NCI-H460 (cell line): ENCODE results near the gene HTR3C. TPM values are rescaled to one million over a fixed set of nuclear protein-coding genes. Genes with fewer than 3 reads are reported as not detected.
"Not testable (repeated sequence)": the region's sequence is repeated elsewhere in the genome, so short reads cannot be mapped to it uniquely, and the experiment has no call there.

Source experiments
- DNase-seq: peaks from one replicate; pipeline ENCODE4 v3.0.0-alpha.2; 2016; ENCODE audit warnings: low read depth; ENCODE audit errors: extremely low read depth
- polyA plus RNA-seq: library from polyadenylated mRNA; depleted of rRNA; stranded (reverse); fragments of >200 nt; gene quantifications from 2 replicates; pipeline ENCODE4 v1.2.3, GENCODE V29; 2014; cell fraction: nucleus; rRNA removed
- total RNA-seq: library from RNA; depleted of rRNA; stranded (reverse); fragments of >200 nt; shearing (Covaris generic); gene quantifications from 2 replicates; pipeline ENCODE4 v1.2.3, GENCODE V29; 2014; rRNA removed

Gene HTR3C, protein sequence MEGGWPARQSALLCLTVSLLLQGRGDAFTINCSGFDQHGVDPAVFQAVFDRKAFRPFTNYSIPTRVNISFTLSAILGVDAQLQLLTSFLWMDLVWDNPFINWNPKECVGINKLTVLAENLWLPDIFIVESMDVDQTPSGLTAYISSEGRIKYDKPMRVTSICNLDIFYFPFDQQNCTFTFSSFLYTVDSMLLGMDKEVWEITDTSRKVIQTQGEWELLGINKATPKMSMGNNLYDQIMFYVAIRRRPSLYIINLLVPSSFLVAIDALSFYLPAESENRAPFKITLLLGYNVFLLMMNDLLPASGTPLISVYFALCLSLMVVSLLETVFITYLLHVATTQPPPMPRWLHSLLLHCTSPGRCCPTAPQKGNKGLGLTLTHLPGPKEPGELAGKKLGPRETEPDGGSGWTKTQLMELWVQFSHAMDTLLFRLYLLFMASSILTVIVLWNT
- not detected in 2 replicates for total RNA-seq
- not detected in 2 replicates for polyA plus RNA-seq

DNA sequence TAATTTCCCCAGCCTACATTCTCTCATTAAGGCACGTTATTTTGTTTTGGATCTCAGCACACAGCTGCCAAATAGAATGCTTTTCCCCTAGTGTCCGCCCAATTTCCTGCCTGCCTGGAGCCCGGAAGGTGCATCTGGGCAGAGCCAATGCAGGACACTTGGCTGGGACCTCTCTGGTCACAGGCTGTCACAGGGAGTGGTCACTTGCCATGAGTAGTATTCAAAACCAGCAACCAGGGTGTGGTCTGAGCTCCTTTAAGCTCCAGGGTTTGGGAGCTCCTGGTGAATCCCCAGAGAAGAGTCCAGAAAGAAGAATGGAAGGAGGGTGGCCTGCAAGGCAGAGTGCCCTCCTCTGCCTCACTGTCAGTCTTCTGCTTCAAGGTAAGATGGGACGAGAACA, at the start of gene HTR3C:
HTR3C (plus strand) TSS at position 281 of the 400 bp plus-strand sequence; CDS start at position 315, 34 bp downstream.
- DNase-seq: no peak

DNA sequence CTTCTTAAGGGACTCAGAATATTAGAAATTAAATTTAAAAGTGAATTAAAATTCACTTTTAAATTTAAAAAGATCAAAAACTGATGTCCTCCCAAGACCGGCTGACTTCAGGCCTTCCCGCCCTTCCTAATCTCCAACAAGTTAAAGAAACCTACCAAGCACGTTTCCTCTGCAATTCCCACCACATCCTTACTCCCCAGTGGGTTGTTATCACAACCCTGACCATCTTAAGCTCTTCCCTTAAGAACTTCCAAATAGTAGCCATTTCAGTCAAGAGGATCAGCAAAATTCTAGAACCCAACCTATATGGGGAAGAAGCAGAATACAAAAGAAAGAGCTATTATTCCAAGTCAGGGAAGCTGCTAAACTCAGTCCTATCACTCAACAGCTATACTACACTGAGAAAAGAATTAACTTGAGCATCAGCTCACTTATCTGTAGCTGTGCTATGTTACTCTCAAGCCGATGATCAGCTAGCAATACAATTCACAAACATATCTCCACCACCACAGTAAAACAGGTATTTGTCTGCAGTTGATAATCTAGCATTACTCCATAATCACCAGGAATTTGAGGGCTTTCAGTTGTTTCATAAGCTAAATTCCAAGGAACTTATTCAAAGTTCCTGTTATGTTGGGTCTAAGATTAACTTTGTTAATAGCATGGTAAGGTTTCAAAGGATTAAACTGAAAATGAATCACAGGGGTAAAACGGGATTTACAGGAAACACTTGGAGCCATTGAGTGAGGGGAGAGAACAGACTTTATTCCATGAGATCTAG, 49.5 kb upstream of the HTR3C start:
- no peak for DNase-seq

DNA sequence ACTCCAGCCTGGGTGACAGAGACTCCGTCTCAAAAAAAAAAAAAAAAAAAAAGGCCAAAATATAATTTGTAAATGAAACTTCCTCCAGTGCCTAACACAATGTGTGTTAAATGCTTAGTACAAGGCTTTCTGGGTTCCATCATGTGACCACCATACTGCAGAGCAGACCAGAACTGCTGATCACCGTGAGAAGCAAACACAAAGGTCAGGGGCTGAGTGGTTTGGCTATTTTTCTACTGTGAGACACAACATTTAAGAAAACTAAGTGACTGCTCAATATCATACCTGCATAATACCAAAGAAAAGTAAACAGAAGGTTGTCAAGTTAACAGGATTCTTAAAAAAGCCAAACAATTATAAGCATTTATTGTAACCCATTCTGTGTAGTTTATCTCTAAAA, 48.4 kb upstream of the HTR3C start:
- no peak for DNase-seq

DNA sequence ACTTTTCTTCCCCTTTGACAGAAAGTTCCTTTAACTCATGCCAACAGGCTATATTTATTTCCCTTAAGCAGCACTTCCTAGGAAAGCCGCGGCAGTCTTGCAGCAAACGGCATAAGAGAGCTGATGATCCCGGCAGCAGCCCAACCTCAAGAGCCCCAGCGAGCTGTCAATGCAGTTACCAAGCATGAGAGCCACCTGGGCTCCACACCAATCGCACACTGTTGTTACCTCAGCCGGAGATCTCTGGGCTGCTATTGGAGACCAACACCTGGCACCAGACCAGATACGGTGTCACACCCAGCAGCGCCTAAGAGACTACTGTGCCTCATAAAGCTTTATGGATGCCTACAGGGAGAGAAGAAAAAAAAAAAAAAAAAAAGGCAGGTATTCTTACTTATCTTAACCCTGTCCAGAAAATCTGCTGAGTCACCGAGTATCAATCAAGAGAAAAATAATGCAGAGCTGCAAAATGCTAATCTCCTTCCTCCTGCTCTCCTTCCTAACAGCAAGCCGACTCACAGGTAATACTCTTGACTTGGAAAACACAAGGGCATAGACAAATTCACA, 46.8 kb upstream of the HTR3C start:
- DNase-seq: peak; percentile 69

DNA sequence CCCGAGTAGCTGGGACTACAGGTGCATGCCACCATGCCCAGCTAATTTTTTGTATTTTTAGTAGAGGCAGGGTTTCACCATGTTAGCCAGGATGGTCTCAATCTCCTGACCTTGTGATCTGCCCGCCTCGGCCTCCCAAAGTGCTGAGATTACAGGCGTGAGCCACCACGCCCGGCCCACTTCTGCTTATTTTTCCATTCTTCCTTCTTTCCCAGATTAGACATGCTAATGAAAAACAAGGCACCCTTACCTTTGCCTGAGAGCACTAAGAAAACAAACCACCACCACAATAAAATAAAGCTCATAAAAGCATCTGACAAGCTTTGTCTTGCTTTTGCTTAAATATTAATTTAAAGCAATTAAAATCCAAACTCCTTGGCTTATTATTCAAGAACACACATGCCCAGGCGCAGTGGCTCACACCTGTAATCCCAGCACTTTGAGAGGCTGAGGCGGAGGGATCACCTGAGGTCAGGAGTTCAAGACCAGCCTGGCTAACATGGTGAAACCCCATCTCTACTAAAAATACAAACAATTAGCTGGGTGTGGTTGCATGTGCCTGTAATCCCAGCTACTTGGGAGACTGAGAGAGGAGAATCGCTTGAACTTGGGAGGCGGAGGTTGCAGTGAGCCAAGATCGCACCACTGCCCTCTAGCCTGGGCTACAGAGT, 45.6 kb upstream of the HTR3C start:
- not testable (repeated sequence) for DNase-seq

DNA sequence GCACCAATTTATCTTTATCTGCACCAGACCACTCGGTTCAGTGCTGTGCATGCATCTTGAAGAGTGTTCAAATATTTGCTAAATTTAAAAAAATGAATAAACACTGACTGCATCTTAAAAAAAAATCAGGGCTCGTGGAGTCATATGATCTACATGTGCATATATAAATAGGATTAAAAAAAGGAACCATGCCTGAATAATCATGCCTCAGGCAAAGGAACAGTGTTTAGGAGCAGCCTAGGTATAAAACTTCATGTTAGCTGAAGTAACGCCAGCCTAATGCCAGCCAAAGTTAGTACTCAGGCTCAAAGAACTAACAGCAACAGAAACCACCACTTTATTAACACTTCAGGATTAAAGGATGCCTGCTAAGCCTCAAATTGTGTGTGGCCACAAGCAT, 44.7 kb upstream of the HTR3C start:
- no peak for DNase-seq

DNA sequence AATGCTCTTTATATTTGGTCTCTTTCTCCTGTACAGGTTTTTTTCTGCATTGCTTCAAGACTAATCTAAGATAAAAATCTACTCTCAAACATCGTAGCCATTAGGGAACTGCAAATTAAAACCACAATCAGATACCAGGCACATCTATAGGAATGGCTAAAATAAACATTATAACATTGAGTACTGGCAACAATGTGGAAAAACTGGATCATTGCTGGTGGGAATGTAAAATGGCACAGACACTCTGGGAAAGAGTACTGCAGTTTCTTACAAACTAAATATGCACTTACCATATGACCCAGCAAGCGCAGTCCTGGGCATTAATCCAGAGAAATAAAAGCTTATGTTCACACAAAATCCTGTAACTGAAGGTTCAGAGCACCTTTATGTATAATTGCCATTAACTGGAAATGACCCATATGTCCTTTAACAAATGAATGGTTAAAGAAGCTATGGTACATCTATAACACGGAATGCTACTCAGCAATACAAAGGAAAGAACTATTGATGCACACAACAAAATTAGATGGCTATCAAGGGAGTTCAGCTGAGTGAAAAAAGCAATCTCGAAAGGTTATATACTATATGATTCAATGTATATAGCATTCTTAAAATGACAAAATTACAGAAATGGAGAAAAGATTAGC, 41.5 kb upstream of the HTR3C start:
- DNase-seq: no peak

DNA sequence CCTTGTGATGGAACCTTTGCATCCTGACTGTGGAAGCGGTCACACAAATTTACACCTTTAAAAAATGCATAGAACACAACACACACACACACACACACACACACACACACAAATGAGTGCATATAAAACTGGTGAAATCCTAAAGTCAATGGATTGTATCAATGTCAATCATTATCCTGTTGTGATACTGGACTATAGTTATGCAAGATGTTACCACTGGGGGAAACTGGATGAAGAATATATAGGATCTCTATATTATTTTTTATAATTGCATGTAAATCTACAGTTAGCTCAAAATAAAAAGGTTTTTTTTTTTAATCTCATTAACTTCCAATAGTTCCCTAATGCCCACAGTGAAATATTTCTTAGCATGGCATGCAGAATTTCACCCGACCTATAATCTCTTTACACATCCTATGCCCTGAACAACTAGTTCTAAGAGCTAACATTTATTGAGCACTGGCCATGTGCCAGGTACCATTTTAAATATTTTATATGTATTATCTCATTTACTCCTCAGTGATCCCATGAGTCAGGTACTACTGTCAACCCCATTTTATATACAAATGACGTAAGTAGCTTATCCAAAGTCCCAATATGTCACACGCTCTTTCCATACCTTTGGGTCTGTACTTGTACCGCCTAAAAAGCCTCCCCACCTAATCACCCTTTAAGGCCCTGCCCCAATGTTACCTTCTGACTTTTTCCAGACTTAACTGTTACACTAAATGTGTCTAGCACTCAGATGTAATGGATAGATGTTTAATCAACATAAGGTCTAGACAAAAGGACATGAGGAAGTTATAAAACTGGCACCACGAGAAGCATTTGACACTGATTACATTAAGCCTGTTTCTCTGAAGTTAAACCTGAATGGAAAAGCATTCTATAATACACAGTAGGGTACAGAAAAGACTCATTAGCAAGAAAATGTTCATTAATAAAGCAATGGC, 40.6 kb upstream of the HTR3C start:
- no peak for DNase-seq

DNA sequence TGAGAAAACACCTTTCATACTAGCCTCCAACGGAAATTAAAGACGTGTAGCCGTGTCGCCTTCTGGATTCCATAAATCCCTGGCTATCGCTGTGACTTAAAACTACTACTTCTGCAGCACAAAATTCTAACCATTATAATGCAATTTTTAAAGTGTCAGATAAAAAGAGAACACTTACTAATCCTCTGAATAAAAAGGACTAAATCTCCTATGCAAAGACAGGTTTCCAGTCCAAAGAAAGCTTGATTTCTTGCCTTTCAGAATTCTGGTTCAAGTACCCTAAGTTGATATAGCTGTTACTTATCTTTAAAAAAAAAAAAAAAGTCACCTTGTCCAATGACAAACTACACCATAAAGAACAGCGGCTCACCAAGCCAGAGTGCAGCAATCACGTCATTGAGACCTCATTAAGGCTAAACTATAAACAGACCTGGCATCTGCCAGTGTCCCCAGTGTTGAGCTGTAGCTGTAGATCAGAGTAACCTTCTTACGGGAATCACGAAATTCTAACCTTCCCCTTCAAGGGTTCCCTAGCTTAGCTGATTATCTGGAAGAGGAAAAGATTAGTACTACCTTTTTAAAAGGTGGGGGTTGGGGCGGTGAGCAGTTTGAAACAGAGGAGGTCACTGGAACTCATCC, 37.3 kb upstream of the HTR3C start:
- no peak for DNase-seq

DNA sequence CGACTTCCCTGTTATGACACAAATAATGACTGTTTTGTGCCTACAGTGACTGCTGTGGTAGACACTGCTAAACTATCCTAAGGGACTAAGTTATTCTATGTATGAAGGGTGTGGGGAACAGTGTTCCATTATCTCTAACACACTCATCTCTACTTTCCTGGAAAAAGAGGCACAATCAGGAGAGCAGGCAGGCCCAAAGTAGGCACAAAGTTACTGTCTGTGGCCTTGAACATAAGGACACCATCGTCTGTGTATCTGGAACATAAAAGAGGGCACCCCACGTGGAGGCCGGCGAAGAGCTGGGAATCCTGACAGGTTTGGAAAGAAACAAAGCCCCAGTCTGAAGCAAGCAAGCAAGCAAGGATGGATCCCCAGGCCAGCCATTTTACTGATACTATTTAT, 36.7 kb upstream of the HTR3C start:
- DNase-seq: no peak

DNA sequence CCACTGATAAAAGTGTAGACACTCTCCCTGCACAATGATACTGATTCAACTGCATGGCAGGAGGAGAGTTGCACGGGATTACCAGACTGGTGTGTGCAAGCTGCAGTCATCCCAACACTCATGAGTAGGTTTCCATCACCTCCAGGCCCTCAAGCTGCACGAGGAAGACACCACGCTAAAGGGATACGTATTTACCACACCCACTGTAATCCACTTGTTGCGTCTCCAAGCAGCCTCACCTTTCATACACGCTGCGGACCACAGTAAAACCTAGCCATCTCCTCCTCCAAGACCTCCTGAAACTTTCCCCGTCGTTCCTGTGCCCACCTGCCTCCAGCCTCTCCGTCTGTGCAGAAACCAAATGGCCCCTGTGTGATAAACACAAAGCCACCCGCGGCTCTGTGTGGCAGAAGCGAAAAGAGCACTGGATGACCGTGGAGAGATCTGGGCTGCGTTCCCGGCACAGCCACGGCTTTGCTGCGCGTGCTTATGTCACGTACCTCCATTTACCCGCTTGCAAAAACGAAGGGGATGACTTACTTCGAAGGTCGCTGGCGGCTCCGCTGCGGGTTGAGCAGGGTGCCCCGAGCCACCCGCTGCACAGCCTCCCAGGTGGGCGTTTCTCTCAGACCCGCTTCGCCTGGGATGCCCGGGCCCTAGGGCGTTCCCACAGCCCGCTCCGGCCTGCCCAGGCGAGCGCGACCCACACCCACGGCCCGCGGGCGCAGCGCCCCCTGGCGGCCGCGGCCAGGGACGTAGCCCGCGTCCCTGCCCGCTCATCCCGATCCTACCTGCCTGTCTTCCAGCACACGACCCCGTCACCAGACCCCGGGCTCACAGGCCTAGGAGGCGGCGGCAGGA, 35.8 kb upstream of the HTR3C start:
- DNase-seq: peak; percentile 43

DNA sequence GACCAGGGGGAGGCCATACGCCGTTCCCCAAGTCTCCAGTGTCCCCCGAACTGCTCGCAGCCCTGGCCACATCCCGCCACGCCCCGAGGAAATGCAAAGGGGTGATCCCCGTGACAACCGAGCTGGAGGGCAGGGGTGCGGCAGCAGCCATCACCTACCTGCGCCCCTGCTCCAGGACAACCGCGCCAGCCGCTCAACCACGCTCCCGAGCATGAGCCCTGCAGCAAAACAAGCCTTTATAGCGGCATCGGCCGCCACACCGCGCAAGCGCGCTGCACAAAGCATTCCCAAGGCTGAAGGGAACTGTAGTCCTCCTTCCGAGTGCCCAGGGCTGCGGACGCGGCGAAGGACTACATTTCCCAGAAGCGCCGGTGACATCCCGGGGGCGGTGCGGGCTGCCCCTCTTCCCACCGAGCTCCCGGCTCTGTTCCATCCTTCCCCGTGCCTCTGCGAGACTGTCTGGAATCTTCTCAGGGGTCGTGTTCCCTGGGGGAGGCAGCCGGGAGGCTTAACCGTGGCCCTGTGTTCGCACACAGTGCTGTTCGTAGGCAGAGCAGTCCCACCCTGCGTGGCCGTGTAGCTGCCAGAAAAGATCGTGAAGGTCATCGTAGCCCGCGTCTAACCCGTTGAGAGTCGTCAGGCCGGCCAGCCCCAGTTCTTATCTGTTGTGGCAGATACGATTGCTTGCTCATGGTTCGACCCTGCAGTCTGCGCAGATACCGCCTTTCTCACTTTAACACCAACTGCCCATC, 35.0 kb upstream of the HTR3C start, which contains the start of gene ABCC5:
ABCC5 (minus strand) TSS at position 213 of the 752 bp plus-strand sequence. CDS start 3,492 bp downstream, outside the sequence.
- DNase-seq: peak; percentile 84

DNA sequence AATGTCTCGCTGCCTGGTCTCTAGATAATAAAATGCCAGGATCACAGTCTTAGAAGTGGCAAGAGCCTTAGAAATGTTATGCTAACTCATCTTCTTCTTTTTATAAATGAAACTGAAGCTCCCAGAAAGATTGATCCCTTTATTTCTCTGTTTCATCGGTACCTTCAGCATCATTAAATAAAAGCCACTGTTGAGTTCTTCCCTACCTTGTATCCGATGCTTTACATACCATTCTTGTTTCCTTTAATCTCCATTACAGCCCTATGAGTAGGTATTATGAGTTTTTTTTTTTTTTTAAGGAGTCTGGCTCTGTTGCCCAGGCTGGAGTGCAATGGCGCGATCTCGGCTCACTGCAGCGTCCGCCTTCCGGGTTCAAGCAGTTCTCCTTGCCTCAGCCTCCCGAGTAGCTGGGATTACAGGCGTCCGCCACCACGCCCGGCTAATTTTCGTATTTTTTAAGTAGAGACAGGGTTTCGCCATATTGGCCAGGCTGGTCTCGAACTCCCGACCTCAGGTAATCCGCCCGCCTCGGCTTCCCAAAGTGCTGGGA, 34.3 kb upstream of the HTR3C start:
- DNase-seq: no peak

DNA sequence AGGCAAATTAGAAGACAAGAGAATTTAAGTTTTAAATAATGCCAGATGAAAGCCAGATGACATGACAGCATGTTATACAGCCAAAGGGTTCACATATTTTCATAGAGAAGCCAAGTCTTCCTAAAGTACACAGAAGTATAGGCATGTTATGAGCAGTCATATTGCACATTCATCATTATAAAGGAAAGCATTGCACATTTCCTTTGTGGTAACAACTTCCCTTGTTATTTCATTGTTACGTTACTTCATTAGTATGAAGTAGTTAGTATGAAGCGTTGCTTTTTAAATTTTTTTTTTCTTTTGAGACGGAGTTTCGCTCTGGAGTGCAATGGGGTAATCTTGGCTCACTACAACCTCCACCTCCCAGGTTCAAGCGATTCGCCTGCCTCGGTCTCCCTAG, 30.5 kb upstream of the HTR3C start:
- no peak for DNase-seq

DNA sequence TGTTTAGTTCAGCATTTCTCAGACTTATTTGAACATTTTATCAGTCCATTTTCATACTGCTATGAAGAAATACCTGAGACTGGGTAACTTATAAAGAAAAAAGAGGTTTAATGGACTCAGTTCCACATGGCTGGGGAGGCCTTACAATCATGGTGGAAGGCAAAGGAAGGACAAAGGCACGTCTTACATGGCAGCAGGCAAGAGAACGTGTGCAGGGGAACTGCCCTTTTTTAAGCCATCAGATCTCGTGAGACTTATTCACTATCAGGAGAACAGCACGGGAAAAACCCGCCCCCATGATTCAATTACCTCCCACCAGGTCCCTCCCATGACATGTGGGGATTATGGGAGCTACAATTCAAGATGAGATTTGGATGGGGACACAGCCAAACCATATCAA, 27.6 kb upstream of the HTR3C start:
- not testable (repeated sequence) for DNase-seq

DNA sequence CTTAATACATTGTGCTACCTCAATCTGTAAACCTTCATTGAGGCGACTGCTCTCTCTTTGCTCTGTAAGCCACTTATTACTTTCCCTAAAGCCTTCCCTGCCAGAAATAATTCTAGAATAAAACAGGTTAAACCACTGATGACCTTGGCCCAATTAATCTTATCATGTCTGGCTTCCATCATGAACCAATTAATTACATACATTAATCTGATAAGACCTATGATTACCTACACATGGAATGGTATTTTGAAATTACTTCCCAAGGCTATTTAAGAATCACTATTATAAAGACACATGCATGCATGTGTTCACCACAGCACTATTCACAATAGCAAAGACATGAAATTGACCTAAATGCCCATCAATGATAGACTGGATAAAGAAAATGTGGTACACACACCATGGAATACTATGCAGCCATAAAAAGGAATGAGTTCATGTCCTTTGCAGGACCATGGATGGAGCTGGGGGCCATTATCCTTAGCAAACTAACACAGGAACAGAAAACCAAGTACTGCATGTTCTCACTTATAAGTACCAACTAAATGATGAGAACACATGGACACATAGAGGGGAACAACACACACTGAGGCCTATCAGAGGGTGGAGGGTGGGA, 24.5 kb upstream of the HTR3C start:
- DNase-seq: not testable (repeated sequence)
